Loucy (cell line): Measurements from ENCODE around the gene ZNF639.

Experiments used
- CTCF ChIP-seq: fragments of 200-600 bp; sonication (generic); conservative IDR thresholded peaks from 2 replicates; pipeline ENCODE4 v1.5.1; 2014; ENCODE audit warnings: mild to moderate bottlenecking, antibody characterized with exemption, low read length
- EZH2phosphoT487 ChIP-seq: fragments of 200-600 bp; IDR thresholded peaks from 2 replicates; pipeline ENCODE4 v1.6.1; 2018; ENCODE audit warnings: antibody characterized with exemption, mild to moderate bottlenecking, moderate library complexity, borderline replicate concordance

- TF ChIP-seq CTCF (no peak), EZH2phosphoT487 (no peak)
Measured at GRCh38 chr3:179308001-179308400, 14.8 kb upstream of the ZNF639 start.
